Measurements from ENCODE around the gene GBE1. TPM values are rescaled to one million over a fixed set of nuclear protein-coding genes. Genes with fewer than 3 reads are reported as not detected.
A peak's percentile ranks its signal among the peaks of the same experiment; 100 is the strongest.

The GBE1 gene
- polyA plus RNA-seq, 1 of the 3 experiments (the other 2 are of a cell fraction): 14.2 TPM

DNA sequence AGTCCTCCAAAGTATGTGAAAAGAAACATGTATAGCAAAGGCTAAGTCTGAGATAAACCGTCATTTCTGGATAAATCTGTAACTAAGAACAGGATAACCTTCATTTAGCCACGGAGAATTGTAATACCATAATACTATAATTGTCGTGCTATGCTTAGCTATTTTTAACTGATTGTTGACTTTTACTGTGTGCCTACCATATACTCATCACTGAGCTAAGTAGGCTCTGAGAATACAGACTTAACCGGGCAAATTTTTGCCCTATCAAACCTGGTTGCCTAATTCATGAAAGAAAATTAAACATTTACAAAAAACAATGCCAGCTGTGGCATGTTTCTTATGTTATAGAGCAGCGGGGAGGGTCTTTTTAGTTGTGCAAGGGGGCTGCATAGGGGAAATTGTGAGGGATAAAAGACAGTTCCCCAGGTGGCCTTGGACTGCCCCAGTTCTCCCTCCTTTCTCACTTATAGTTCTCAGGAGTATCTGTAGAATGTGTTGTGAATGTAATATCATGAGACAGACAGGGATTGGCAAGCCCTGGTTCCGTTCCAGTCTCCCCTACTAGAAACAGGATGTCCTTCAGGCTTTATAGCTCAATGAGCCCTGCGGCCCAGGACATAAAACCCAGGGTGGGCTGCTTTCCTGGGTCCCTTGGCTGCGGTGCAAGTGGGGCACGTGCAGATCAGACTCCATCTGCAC lies 318.5 kb downstream of the GBE1 start:
- no peaks in the 10 kb centered on the region for H4K20me1 ChIP-seq (ENCODE audit: insufficient read depth)
- DNase-seq: no peak
- peaks cover 4 to 10% of the 10 kb centered on the region in 2 experiments; a peak in 3 of 4 replicates for H3K4me1 ChIP-seq (ENCODE audit: control insufficient read depth in 1 of 2, insufficient read depth in 2 of 2, low read depth in 1 of 2, low read length in 1 of 2)
- peaks cover 3% of the 10 kb centered on the region for H3F3A ChIP-seq (replicated peaks; ENCODE audit: insufficient read depth)
- H3K9ac ChIP-seq: no peak overlapping the region
- H3K4me3 ChIP-seq (ENCODE audit: low read depth in 2 of 2, low read length in 1 of 2): no peak overlapping the region
- no peak overlapping the region for H3K4me2 ChIP-seq
- H3K36me3 ChIP-seq (replicated peaks in 1 of 2; ENCODE audit: control insufficient read depth in 1 of 2, insufficient read depth in 2 of 2, low read length in 1 of 2): no peaks in the 10 kb centered on the region
- 82% methylated on average over 9 of the region's 9 CpGs for WGBS (ENCODE audit: low lambda C conversion rate)
- CTCF ChIA-PET: interaction anchor here (1.1 kb wide), 1 partner anchor 47 kb away, joined by 4 read pairs; no protein-coding TSS in a partner anchor
- no peaks in the 10 kb centered on the region for H3K79me2 ChIP-seq (ENCODE audit: insufficient read depth)
- H3K27me3 ChIP-seq (ENCODE audit: insufficient read depth): no peaks in the 10 kb centered on the region
- peak overlapping the region in 1 of 2 experiments; percentile 32; a peak in 1 of 4 replicates for H3K27ac ChIP-seq (ENCODE audit: low read depth in 2 of 2, low read length in 1 of 2)
- no peaks in the 10 kb centered on the region for H3K9me2 ChIP-seq
- TF ChIP-seq NFIC (IDR thresholded peaks at IDR 0.05; ENCODE audit: borderline replicate concordance): no peak
- TF ChIP-seq ZBTB33 (IDR thresholded peaks at IDR 0.05; ENCODE audit: borderline replicate concordance, low read depth): no peak
- no peak for TF ChIP-seq CTCF (IDR thresholded peaks at IDR 0.05)
- no peak for TF ChIP-seq POLR2AphosphoS5 (IDR thresholded peaks at IDR 0.05; ENCODE audit: low read depth, low read length)
- H2AFZ ChIP-seq (ENCODE audit: low read depth): peak overlapping the region; percentile 19; the same call in 1 of the 2 replicates
- no peaks in the 10 kb centered on the region for H3K9me3 ChIP-seq
- POLR2A ChIA-PET: no interaction called here

DNA sequence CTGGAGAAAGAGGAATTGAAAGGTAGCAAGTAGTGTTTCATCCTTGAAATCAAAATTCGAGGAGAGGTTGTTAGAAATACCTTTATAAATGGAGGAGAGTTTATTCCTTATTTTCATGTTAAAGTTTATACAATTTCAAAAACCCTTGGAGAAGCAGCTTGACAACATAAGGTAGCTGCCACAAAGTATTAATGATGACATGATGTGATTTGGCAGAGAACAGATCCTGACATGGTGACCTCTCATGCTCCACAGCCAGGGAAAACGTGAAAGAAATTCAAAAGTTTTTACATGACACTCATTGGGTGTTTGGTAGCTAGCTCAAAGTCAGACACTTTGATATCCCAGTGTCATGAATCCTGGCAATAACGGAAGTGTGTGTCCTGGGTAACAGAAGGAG lies 320.8 kb downstream of the GBE1 start:
- TF ChIP-seq MEF2A (IDR thresholded peaks at IDR 0.05; ENCODE audit: borderline replicate concordance, low read depth): no peak
- TF ChIP-seq FOXM1 (IDR thresholded peaks at IDR 0.05; ENCODE audit: low read depth): no peak
- TF ChIP-seq GATA2 (CRISPR knock-in tag; IDR thresholded peaks at IDR 0.05): no peak
- no peak for TF ChIP-seq JUND (IDR thresholded peaks at IDR 0.05)
- no peaks in the 10 kb centered on the region for H3K9me3 ChIP-seq
- WGBS (ENCODE audit: low lambda C conversion rate): 58% methylated on average over 3 of the region's 3 CpGs
- POLR2A ChIA-PET: no interaction called here
- H3K27ac ChIP-seq (ENCODE audit: low read depth in 2 of 2, low read length in 1 of 2): no peak overlapping the region
- no peak overlapping the region for H3K4me3 ChIP-seq (ENCODE audit: low read depth in 2 of 2, low read length in 1 of 2)
- DNase-seq: no peak
- CTCF ChIA-PET: interaction anchor here (0.8 kb wide), 1 partner anchor 25 kb away, joined by 4 read pairs; no protein-coding TSS in a partner anchor
- no peaks in the 10 kb centered on the region for H3K27me3 ChIP-seq (ENCODE audit: insufficient read depth)
- peaks cover 3% of the 10 kb centered on the region for H3F3A ChIP-seq (replicated peaks; ENCODE audit: insufficient read depth)
- H4K20me1 ChIP-seq (ENCODE audit: insufficient read depth): no peaks in the 10 kb centered on the region
- H3K9me2 ChIP-seq: no peaks in the 10 kb centered on the region
- no peak overlapping the region for H3K4me2 ChIP-seq
- H3K79me2 ChIP-seq (ENCODE audit: insufficient read depth): no peaks in the 10 kb centered on the region
- peaks cover 7 to 10% of the 10 kb centered on the region in 2 experiments; a peak in 3 of 4 replicates for H3K4me1 ChIP-seq (ENCODE audit: control insufficient read depth in 1 of 2, insufficient read depth in 2 of 2, low read depth in 1 of 2, low read length in 1 of 2)
- H2AFZ ChIP-seq (ENCODE audit: low read depth): no peak overlapping the region
- no peaks in the 10 kb centered on the region for H3K36me3 ChIP-seq (replicated peaks in 1 of 2; ENCODE audit: control insufficient read depth in 1 of 2, insufficient read depth in 2 of 2, low read length in 1 of 2)
- H3K9ac ChIP-seq: no peak overlapping the region

Small RNA genes within 50 kb of the gene (small RNA-seq; reads per million reads assigned to genes)
- gene AC017015.1: 0 to 0.10 (median 0) reads per million in 7 experiments
- gene RNU2-28P: 0 to 6.7 (median 0.10) reads per million in 7 experiments
